ENCODE data around the gene GYPC. TPM values are rescaled to one million over a fixed set of nuclear protein-coding genes. Genes with fewer than 3 reads are reported as not detected.

Gene GYPC
- total RNA-seq, 4 donors from 2014 or later: 4.1 to 55.7 (median 12.6) TPM

DNA sequence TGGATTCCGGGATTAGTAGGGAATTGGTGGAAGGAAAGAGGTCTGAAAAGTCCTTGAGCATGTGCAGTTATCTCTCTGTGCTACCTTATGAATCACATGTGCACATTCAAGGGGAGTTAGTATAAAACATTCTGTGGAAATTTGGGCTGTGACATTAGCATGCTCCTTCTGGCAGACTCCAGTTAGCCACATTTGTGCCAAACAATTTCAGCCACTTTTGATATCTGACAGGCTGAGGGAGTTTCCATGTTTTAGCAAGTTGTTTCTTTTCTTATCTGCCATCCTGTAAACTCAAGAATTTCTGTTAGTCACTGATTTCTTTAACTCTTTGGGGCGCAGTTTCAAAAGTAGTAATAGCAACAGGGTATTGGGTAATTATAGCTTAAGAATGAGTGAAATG lies 28.3 kb upstream of the GYPC start:
- H3K4me1 ChIP-seq: no peaks in the 10 kb centered on the region
- H3K4me3 ChIP-seq: no peak overlapping the region
- no peak for TF ChIP-seq POLR2A (IDR thresholded peaks at IDR 0.05)
- TF ChIP-seq CTCF (IDR thresholded peaks at IDR 0.05): no peak
- DNase-seq: no peak
- no peaks in the 10 kb centered on the region for H3K36me3 ChIP-seq
- H3K9me3 ChIP-seq: no peaks in the 10 kb centered on the region
- intact Hi-C loops (cut with DNase I): no loop called here
- no peak overlapping the region for H3K27ac ChIP-seq
- no peaks in the 10 kb centered on the region for H3K27me3 ChIP-seq
- WGBS, 2 donors: 37 to 66% methylated on average over 2 of the region's 2 CpGs

DNA sequence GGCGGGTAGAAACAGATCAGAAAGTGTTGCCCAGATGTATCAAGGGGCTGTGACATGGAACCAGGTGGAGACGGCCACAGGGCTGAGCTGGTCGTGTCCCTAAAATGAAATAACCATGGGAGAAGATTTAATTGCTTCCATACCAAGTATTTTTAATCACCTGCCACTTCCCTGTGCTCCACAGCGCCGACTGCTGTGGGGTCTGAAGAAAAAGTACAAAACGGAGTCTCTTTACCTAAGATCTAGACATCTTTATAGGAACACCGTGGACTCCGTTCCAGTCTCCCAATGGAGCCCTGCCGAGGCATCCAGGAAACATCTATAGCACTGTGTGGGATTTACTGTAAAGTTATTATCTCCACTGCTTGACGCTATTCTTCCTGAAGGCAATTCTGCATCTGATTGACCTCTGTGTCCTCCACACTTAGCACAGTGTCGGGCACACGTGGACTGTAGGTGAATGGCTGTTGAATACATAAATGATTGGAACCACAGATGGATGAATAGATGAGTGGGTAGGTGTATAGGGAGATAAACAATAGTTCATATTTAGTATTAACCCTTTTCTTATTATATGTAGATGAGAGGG lies 21.6 kb upstream of the GYPC start:
- no peaks in the 10 kb centered on the region for H3K27me3 ChIP-seq
- H3K9me3 ChIP-seq: no peaks in the 10 kb centered on the region
- intact Hi-C loops (cut with DNase I): no loop called here
- no peaks in the 10 kb centered on the region for H3K36me3 ChIP-seq
- H3K4me3 ChIP-seq: no peak overlapping the region
- no peak overlapping the region for H3K27ac ChIP-seq
- TF ChIP-seq CTCF (IDR thresholded peaks at IDR 0.05) (peak in 4 of 6 experiments; percentile 10 to 45 (median 32)), POLR2A (IDR thresholded peaks at IDR 0.05) (no peak)
- 35 to 49% methylated on average over 12 of the region's 12 CpGs for WGBS, 2 donors
- peaks cover 0 to 9% (median 0%) of the 10 kb centered on the region in 3 donors for H3K4me1 ChIP-seq
- no peak for DNase-seq

DNA sequence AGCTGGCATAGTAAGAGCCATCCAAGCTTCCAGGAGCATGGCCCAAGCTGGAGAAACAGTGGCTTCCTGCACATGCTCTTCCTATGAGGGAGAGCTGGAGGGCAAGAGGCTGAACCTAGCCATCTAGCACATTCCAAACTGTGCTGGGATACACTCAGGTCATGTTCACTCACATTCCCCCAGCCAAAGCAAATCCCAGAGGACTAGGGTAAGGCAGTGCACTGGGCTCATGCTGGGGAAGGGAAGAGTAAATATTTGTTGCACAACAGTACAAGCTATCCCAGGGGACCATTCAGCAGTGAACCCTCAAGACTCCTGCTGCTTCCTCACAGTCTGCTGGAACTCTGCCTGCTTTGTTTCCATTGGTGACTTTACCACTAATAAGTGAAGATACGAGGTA lies 20.7 kb upstream of the GYPC start:
- WGBS, 2 donors: 30 to 38% methylated on average over 1 of the region's 1 CpG
- Histone ChIP-seq H3K9me3 (no peaks in the 10 kb centered on the region), H3K4me3 (no peak overlapping the region), H3K4me1 (peaks cover 0 to 9% (median 0%) of the 10 kb centered on the region in 3 donors), H3K27ac (no peak overlapping the region), H3K36me3 (no peaks in the 10 kb centered on the region), H3K27me3 (no peaks in the 10 kb centered on the region)
- TF ChIP-seq CTCF (IDR thresholded peaks at IDR 0.05) (no peak), POLR2A (IDR thresholded peaks at IDR 0.05) (no peak)
- DNase-seq: no peak
- intact Hi-C loops (cut with DNase I): no loop called here

DNA sequence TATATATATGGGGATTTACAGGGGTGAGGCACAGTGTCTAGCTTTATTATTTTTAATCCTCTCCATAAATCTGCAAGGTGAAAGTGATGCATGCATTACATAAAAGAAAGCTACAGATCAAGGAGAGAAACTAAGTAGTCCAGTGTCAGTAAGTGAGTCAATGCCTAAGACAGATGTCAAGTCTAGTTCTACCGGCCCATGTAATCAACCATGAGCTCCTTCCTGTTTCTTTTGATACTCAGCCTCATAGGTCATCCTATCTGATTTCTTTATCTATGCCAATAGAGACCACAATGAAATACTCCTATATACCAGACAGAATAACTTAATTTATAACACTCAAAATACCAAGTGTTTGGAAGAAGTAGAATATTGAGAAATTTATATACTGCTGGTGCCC lies 20.2 kb upstream of the GYPC start:
- H3K4me3 ChIP-seq: no peak overlapping the region
- no peaks in the 10 kb centered on the region for H3K9me3 ChIP-seq
- 33 to 57% methylated on average over 1 of the region's 1 CpG for WGBS, 2 donors
- H3K27ac ChIP-seq: no peak overlapping the region
- H3K36me3 ChIP-seq: no peaks in the 10 kb centered on the region
- H3K27me3 ChIP-seq: no peaks in the 10 kb centered on the region
- H3K4me1 ChIP-seq: peaks cover 0 to 9% (median 0%) of the 10 kb centered on the region in 3 donors
- DNase-seq: no peak
- intact Hi-C loops (cut with DNase I): no loop called here
- TF ChIP-seq CTCF (IDR thresholded peaks at IDR 0.05) (no peak), POLR2A (IDR thresholded peaks at IDR 0.05) (no peak)

- intact Hi-C loops (cut with DNase I): no loop called here
- no peak for DNase-seq
These were observed 18.6 kb upstream of the GYPC start for GRCh38 chr2:126637386-126637785.

More at GRCh38 chr2:126637386-126637785, 18.6 kb upstream of the GYPC start:
- Histone ChIP-seq H3K36me3 (no peaks in the 10 kb centered on the region), H3K9me3 (no peaks in the 10 kb centered on the region), H3K4me3 (no peak overlapping the region), H3K27ac (no peak overlapping the region), H3K4me1 (peaks cover 0 to 9% (median 0%) of the 10 kb centered on the region in 3 donors), H3K27me3 (no peaks in the 10 kb centered on the region)
- WGBS, 2 donors: 72 to 89% methylated on average over 2 of the region's 2 CpGs
- TF ChIP-seq CTCF (IDR thresholded peaks at IDR 0.05) (no peak), POLR2A (IDR thresholded peaks at IDR 0.05) (no peak)
